Muscle layer of colon (tissue), 2 donors: Measurements from ENCODE around the gene CASK.

Source experiments
- H3K27ac ChIP-seq: one replicate; pipeline ENCODE4 v1.7.0; 2013; ENCODE audit warnings: low read depth, mild to moderate bottlenecking, low read length, moderate library complexity
- H3K27me3 ChIP-seq, 2 donors: one replicate each; pipeline ENCODE4 v1.7.0; 2013; ENCODE audit warnings: low read length in 2 of 2, mild to moderate bottlenecking in 2 of 2; ENCODE audit not compliant: insufficient read depth in 2 of 2, control insufficient read depth in 1 of 2
- H3K36me3 ChIP-seq: one replicate; pipeline ENCODE4 v1.7.0; 2013; ENCODE audit warnings: mild to moderate bottlenecking, low read length; ENCODE audit not compliant: insufficient read depth
- H3K4me1 ChIP-seq: one replicate; pipeline ENCODE4 v1.7.0; 2013; ENCODE audit warnings: mild to moderate bottlenecking, low read length; ENCODE audit not compliant: insufficient read depth
- H3K4me3 ChIP-seq, 2 donors: one replicate each; pipeline ENCODE4 v1.7.0; 2013; ENCODE audit warnings: low read length in 2 of 2, low read depth in 1 of 2, mild to moderate bottlenecking in 1 of 2, moderate library complexity in 1 of 2
- H3K9ac ChIP-seq: one replicate; pipeline ENCODE4 v1.7.0; 2013; ENCODE audit warnings: low read length
- H3K9me3 ChIP-seq: one replicate; pipeline ENCODE4 v1.7.0; 2013; ENCODE audit warnings: mild to moderate bottlenecking, low read length
- donor health status: abdominal sarcoma.
- donor health status: Adenocarcinoma of cecum.

Gene CASK

DNA sequence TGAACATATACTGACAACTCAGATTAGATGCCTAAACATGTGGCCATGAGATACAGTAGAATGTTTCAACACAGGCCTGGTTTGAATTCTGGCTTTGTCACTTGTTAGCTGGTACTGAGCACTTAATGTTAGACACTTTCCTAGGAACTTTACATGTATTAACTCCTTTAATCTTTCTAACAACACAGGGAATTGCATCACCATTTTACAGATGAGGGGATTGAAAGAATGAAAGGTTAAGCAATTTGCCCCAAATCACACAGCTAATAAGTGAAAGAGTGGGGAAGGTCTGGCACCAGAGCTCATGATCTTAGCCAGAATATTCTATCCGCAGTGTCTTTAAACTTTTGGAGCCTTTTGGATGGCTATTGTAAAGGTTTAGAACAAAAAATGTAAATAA is 380.3 kb downstream of the CASK start:
- Histone ChIP-seq H3K36me3 (no peaks in the 10 kb centered on the region), H3K9ac (no peak overlapping the region), H3K27me3 (no peaks in the 10 kb centered on the region), H3K27ac (no peak overlapping the region), H3K4me3 (no peak overlapping the region), H3K4me1 (no peaks in the 10 kb centered on the region), H3K9me3 (no peaks in the 10 kb centered on the region)

DNA sequence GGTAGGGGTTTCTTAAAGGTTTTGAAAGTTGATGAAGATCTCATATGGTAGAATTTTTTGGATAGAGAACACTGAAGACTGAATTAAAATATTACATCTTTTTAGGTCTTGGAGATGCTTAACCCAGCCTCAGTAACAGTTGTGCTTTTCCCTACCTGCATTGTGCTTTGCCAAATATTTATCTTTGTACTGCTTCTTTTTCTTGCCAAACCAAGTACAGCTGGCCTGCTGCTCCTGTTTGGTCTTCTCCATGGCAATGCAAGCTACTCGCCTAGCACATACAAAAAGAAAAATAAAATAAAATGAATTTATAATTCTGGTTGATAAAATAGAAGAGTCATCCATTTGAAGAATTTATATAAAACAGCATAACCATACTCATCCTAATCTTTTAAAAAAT is 380.8 kb downstream of the CASK start:
- H3K27ac ChIP-seq, result no peak overlapping the region
- no peaks in the 10 kb centered on the region for H3K27me3 ChIP-seq
- no peaks in the 10 kb centered on the region for H3K36me3 ChIP-seq
- no peaks in the 10 kb centered on the region for H3K9me3 ChIP-seq
- H3K4me1 ChIP-seq, result no peaks in the 10 kb centered on the region
- no peak overlapping the region for H3K4me3 ChIP-seq
- H3K9ac ChIP-seq, result no peak overlapping the region

DNA sequence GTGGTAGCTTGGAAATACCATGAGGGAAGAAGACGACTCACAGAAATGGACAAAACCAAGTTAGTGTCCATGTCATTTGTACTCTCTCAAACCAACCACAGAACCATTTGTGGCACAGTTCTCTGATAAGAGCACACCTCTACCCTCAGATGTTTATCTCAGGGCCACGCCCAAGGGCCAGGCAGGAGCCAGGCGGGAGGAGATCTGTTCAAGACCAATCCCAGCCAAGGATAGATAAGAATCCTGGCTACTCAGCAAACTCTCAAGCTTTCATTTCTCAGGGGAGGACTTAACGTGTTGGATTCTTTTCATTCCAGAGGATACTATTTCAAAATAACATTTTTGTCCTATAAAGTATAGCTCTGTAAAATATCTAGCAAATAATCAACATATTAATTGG is 381.2 kb downstream of the CASK start:
- Histone ChIP-seq H3K9me3 (no peaks in the 10 kb centered on the region), H3K9ac (no peak overlapping the region), H3K36me3 (no peaks in the 10 kb centered on the region), H3K4me1 (no peaks in the 10 kb centered on the region), H3K27ac (no peak overlapping the region), H3K4me3 (no peak overlapping the region), H3K27me3 (no peaks in the 10 kb centered on the region)

- Histone ChIP-seq H3K9me3 (no peaks in the 10 kb centered on the region), H3K4me3 (no peak overlapping the region), H3K36me3 (no peaks in the 10 kb centered on the region), H3K27ac (no peak overlapping the region), H3K9ac (no peak overlapping the region), H3K27me3 (no peaks in the 10 kb centered on the region), H3K4me1 (no peaks in the 10 kb centered on the region)
Measured at GRCh38 chrX:41541386-41541785, 382.0 kb downstream of the CASK start.

DNA sequence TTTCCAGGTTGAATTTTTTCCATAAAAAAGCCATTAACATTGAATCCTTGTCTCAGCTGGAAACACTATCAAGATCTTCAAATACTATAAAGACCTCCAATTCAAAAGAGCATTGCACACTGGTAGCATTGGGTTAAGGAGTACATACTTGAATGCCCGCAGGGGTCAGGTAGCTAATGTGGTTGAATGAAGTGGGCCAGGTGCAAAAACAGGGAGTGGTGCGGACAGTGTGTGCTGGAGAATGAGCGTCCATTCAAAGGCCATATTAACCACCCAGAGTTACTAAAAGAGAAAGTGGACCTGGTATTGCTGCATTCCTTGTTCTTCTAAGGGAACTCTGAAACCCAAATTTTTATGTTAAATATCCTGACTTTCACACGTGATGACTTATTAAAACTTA is 384.6 kb downstream of the CASK start:
- Histone ChIP-seq H3K27ac (no peak overlapping the region), H3K9ac (no peak overlapping the region), H3K9me3 (no peaks in the 10 kb centered on the region), H3K36me3 (no peaks in the 10 kb centered on the region), H3K4me3 (no peak overlapping the region), H3K27me3 (no peaks in the 10 kb centered on the region), H3K4me1 (no peaks in the 10 kb centered on the region)

- Histone ChIP-seq H3K4me3 (no peak overlapping the region), H3K27ac (no peak overlapping the region), H3K27me3 (peaks cover 4 to 7% of the 10 kb centered on the region in 2 donors), H3K4me1 (no peaks in the 10 kb centered on the region), H3K9ac (no peak overlapping the region), H3K36me3 (peaks cover 21% of the 10 kb centered on the region), H3K9me3 (no peaks in the 10 kb centered on the region)
Measured at GRCh38 chrX:41530085-41530484, 393.3 kb downstream of the CASK start.

DNA sequence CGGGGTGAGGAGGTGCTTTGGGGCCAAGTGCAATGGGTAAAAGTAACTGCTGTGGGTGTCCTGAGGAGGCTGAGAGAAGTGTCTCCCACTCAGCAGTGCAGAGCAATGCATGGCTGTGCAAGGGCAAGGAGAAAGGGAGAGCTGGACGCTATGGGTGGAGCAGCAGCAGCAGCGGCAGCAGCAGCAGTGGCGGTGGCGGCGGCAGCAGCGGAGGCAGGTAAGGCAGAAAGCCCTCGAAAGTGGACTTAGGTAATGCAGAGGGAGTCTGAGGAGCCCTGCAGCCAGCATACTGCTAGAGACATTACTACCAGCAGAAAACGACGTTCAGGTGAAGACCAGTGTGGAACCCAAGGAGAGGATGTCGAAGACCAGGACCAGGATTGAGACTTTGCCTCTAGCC is 394.1 kb downstream of the CASK start:
- Histone ChIP-seq H3K27ac (no peak overlapping the region), H3K36me3 (peaks cover 21% of the 10 kb centered on the region)

DNA sequence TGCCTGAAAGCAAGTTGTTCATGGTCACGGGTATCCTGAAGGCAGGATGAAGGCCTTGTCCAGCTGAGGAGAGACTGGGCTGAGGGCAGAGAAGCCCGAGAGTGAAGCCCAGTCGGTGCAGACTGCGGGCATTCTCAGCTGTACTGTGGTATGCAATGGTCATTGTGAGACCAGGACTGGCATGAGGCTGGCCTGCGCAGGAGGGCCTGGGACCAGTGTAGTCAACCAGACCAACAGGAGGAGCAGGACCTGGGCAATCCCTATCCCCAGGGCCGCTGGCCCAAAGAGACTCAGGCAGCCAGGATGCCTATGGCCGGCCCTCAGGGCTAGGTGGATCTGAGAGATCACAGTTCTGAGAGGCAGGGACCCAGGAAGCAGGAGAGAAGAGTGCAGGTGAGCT is 394.6 kb downstream of the CASK start:
- Histone ChIP-seq H3K4me3 (no peak overlapping the region), H3K27me3 (peaks cover 4 to 7% of the 10 kb centered on the region in 2 donors), H3K4me1 (no peaks in the 10 kb centered on the region), H3K36me3 (peaks cover 21% of the 10 kb centered on the region), H3K27ac (no peak overlapping the region), H3K9me3 (no peaks in the 10 kb centered on the region), H3K9ac (no peak overlapping the region)

More for the DNA sequence above, 394.1 kb downstream of the CASK start:
- H3K27me3 ChIP-seq, result peaks cover 4 to 7% of the 10 kb centered on the region in 2 donors
- no peak overlapping the region for H3K9ac ChIP-seq
- H3K9me3 ChIP-seq, result no peaks in the 10 kb centered on the region
- H3K4me1 ChIP-seq, result no peaks in the 10 kb centered on the region
- H3K4me3 ChIP-seq, result no peak overlapping the region

DNA sequence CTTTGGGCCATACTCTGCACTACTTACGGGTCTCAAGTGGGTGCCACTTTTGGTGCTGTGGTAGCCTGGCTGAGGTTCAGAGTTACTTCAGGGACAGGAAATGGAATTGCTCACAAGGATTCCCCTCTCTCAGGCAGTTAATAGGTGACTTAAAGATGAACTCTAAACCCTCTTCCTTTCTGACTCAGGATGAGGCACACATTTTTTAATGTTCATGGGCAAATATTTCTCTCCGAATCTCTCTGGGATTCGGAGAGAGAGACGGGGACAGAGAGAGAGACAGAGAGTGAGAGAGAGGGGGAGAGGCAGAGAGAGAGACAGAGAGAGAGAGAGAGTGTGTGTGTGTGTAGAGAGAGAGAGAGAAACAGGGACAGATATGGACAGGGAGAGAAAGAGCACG is 396.4 kb downstream of the CASK start:
- Histone ChIP-seq H3K9me3 (no peaks in the 10 kb centered on the region), H3K27me3 (peaks cover 4 to 7% of the 10 kb centered on the region in 2 donors), H3K36me3 (peaks cover 21% of the 10 kb centered on the region), H3K9ac (no peak overlapping the region), H3K27ac (no peak overlapping the region), H3K4me1 (no peaks in the 10 kb centered on the region), H3K4me3 (no peak overlapping the region)

DNA sequence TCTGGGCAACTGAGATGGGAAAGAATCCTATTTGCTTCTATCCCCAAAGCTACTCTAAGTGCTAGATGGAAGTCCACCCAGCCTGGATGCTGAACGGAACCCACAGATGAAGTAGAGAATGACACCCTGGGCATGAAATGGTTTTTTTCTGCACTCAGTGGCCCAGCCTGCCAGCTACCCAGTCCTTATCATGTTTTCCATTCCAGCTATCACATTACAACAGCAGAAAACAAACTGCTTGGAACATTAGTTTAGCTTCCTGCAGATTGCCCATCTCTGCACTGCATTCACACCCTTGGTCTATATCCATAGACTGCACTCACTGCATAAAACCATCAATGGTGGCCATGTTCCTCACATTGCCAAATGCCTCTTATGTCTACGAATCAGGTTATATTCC is 397.1 kb downstream of the CASK start:
- Histone ChIP-seq H3K36me3 (peaks cover 20% of the 10 kb centered on the region), H3K27ac (no peak overlapping the region), H3K4me3 (no peak overlapping the region), H3K9ac (no peak overlapping the region), H3K4me1 (no peaks in the 10 kb centered on the region), H3K27me3 (peaks cover 4 to 7% of the 10 kb centered on the region in 2 donors), H3K9me3 (no peaks in the 10 kb centered on the region)

DNA sequence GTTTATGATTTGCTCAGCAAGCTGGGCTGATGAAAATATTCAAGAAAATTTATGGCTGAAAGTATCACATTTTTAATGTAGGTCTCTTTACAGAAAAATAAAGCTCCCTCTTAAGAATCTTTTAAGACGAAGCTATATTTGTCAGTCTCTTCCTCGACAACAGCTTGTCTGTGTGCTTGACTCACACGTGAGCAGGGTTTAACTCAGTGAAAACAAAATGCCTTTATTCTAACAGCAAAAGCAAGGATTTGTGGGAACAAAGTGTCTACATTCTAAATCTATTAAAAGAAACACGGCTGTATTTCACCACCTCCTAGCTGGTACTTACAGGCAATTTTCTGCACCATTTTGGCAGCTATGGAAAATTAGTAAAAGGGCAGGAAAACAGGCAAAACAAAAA is 400.7 kb downstream of the CASK start:
- H3K27ac ChIP-seq, result no peak overlapping the region

GRCh38 chrX:41522081-41522480 is 401.3 kb downstream of the CASK start:
- Histone ChIP-seq H3K27ac (no peak overlapping the region), H3K36me3 (peaks cover 4% of the 10 kb centered on the region), H3K4me1 (no peaks in the 10 kb centered on the region), H3K4me3 (no peak overlapping the region), H3K9ac (no peak overlapping the region), H3K27me3 (peaks cover 0 to 5% of the 10 kb centered on the region in 2 donors), H3K9me3 (no peaks in the 10 kb centered on the region)

More for the DNA sequence above, 400.7 kb downstream of the CASK start:
- no peak overlapping the region for H3K9ac ChIP-seq
- peaks cover 0 to 5% of the 10 kb centered on the region in 2 donors for H3K27me3 ChIP-seq
- peaks cover 4% of the 10 kb centered on the region for H3K36me3 ChIP-seq
- no peak overlapping the region for H3K4me3 ChIP-seq
- no peaks in the 10 kb centered on the region for H3K4me1 ChIP-seq
- H3K9me3 ChIP-seq, result no peaks in the 10 kb centered on the region
